Endometrial microvascular endothelial cells (primary cell): ENCODE results near the gene PRR7. TPM values are rescaled to one million over a fixed set of nuclear protein-coding genes. Genes with fewer than 3 reads are reported as not detected.

Experiments used
- in situ Hi-C: cut with HindIII; loops from 2 replicates; pipeline ENCODE4 v1.10.0; 2017; ENCODE audit warnings: low sequenced_read_pairs, low pct_unique_long_range_greater_than_20kb; ENCODE audit errors: inconsistent ontology term
- total RNA-seq: library from RNA; depleted of rRNA; stranded (reverse); fragments of >200 nt; gene quantifications from one replicate; pipeline ENCODE4 v1.2.3, GENCODE V29; 2015; ENCODE audit errors: inconsistent ontology term

PRR7 gene
- total RNA-seq, 1 donor from 2014 or later, result 11.2 TPM

GRCh38 chr5:177491429-177491945 lies 44.9 kb downstream of the PRR7 start:
- in situ Hi-C loops, result no loop called here

- in situ Hi-C loops, result no loop called here
These were observed 45.6 kb downstream of the PRR7 start for GRCh38 chr5:177491983-177492746.

- in situ Hi-C loops, result no loop called here
These were observed 46.2 kb downstream of the PRR7 start for GRCh38 chr5:177492841-177493240.

GRCh38 chr5:177493795-177494345 lies 47.3 kb downstream of the PRR7 start:
- in situ Hi-C loops, result no loop called here

- in situ Hi-C loops, result no loop called here
These were observed 48.0 kb downstream of the PRR7 start for GRCh38 chr5:177494346-177495195.

GRCh38 chr5:177495243-177496060 lies 48.8 kb downstream of the PRR7 start:
- in situ Hi-C loops, result no loop called here

- in situ Hi-C loops, result no loop called here
These were observed 49.6 kb downstream of the PRR7 start for GRCh38 chr5:177496070-177496726.

GRCh38 chr5:177496727-177497291 lies 50.2 kb downstream of the PRR7 start:
- in situ Hi-C loops, result no loop called here

GRCh38 chr5:177497292-177498012 lies 50.8 kb downstream of the PRR7 start, which contains the start of gene PDLIM7:
Gene PDLIM7, minus strand, starts transcription at chr5:177497604. Its CDS starts 1,092 bp downstream, at chr5:177496512.
- in situ Hi-C loops, result no loop called here

GRCh38 chr5:177498013-177498787 lies 51.6 kb downstream of the PRR7 start:
- in situ Hi-C loops, result no loop called here

- in situ Hi-C loops, result no loop called here
These were observed 53.2 kb downstream of the PRR7 start for GRCh38 chr5:177499842-177500241.

- in situ Hi-C loops, result no loop called here
These were observed 54.3 kb downstream of the PRR7 start for GRCh38 chr5:177500685-177501522.

- in situ Hi-C loops, result no loop called here
These were observed 55.5 kb downstream of the PRR7 start for GRCh38 chr5:177501874-177502678.

- in situ Hi-C loops, result no loop called here
These were observed 56.3 kb downstream of the PRR7 start for GRCh38 chr5:177502886-177503285.
